Fibroblast of the conjunctiva (primary cell): ENCODE results near the gene DAPK2.
"Not testable (repeated sequence)": the region's sequence is repeated elsewhere in the genome, so short reads cannot be mapped to it uniquely, and the experiment has no call there.

Experiments
- DNase-seq: peaks from one replicate; pipeline ENCODE4 v3.0.0-alpha.2; 2010; ENCODE audit warnings: low read depth

Gene DAPK2

GRCh38 chr15:63972801-63973200 is 73.5 kb downstream of the DAPK2 start:
- no peak for DNase-seq

- no peak for DNase-seq
Measured at GRCh38 chr15:63971904-63972303, 74.4 kb downstream of the DAPK2 start.

GRCh38 chr15:63971427-63971805 is 74.9 kb downstream of the DAPK2 start:
- DNase-seq, result no peak

- no peak for DNase-seq
Measured at GRCh38 chr15:63970621-63971426, 75.5 kb downstream of the DAPK2 start.

GRCh38 chr15:63969652-63970421 is 76.4 kb downstream of the DAPK2 start:
- no peak for DNase-seq

- DNase-seq, result no peak
Measured at GRCh38 chr15:63968700-63969099, 77.6 kb downstream of the DAPK2 start.

- no peak for DNase-seq
Measured at GRCh38 chr15:63968122-63968524, 78.2 kb downstream of the DAPK2 start.

GRCh38 chr15:63967616-63968015 is 78.7 kb downstream of the DAPK2 start:
- DNase-seq, result no peak

GRCh38 chr15:63962947-63963721 is 83.2 kb downstream of the DAPK2 start:
- DNase-seq, result not testable (repeated sequence)

- no peak for DNase-seq
Measured at GRCh38 chr15:63953524-63953923, 92.8 kb downstream of the DAPK2 start.

GRCh38 chr15:63950911-63951481 is 95.3 kb downstream of the DAPK2 start:
- DNase-seq, result peak; percentile 22

- no peak for DNase-seq
Measured at GRCh38 chr15:63948971-63949370, 97.3 kb downstream of the DAPK2 start.

GRCh38 chr15:63948436-63948835 is 97.8 kb downstream of the DAPK2 start:
- no peak for DNase-seq

- no peak for DNase-seq
Measured at GRCh38 chr15:63947228-63947627, 99.1 kb downstream of the DAPK2 start.

- DNase-seq, result no peak
Measured at GRCh38 chr15:63946524-63947065, 99.7 kb downstream of the DAPK2 start.

- DNase-seq, result no peak
Measured at GRCh38 chr15:63945838-63946298, 100.4 kb downstream of the DAPK2 start.

GRCh38 chr15:63945007-63945788 is 101.1 kb downstream of the DAPK2 start:
- peak; percentile 10 for DNase-seq

GRCh38 chr15:63944681-63944955 is 101.7 kb downstream of the DAPK2 start:
- DNase-seq, result no peak

GRCh38 chr15:63943829-63944680 is 102.2 kb downstream of the DAPK2 start:
- DNase-seq, result no peak
